GM10847 (cell line): ENCODE results near the gene PACRG.

Experiments
- POLR2A ChIP-seq: IDR thresholded peaks from 2 replicates; pipeline ENCODE4 v1.6.1; 2011; ENCODE audit not compliant: insufficient read length; ENCODE audit errors: extremely low read depth

PACRG gene

DNA sequence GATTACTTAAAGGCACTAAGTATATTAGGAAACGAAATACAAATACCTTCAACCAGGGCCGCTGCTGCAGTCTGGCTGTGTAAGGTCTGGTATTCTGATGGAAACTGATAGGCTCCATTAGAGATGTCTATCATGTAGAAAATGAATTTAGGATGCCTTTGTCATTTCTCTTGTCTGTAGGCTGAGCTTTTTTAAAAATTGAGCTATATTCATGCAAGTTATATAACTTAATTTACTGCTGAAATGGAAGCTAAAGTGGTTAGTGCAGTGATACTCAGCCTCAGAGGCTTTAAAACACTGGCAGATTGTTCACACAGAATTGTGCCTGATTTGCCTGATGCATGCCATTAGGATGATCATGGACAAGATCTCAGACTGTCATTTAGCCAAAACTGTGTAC is 400.6 kb downstream of the PACRG start:
- no peak for TF ChIP-seq POLR2A

DNA sequence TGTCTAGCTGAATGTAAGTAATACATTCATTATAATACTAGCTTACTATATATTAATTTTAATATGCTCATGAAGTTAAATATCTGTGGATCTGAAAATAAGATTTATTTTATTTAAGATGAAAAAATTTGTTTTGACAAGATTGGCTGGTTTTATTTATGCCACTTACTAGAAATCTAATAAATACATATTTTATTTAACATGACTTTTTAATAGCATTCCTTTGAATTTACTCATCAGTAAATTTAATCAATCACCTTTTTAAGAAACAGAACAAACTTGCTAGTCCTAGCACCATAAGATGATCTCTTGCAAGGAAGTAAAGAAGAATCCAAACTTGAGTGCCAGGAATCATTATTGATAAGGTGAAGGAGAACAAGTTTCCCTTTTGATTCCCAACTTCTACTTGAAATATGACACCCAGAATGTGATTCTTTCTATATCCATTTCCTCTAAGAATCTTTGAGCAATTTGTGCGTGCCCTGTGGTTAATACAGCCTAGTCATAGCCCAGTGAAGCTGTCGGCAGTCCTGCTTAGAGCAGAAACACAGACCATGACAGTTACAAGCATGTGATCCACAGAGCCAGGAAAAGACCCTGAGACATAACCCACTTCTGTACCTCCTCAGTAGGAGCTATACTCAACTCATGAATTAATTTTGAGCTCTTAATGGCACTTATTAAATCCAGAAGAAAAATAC is 404.4 kb downstream of the PACRG start:
- TF ChIP-seq POLR2A: no peak

DNA sequence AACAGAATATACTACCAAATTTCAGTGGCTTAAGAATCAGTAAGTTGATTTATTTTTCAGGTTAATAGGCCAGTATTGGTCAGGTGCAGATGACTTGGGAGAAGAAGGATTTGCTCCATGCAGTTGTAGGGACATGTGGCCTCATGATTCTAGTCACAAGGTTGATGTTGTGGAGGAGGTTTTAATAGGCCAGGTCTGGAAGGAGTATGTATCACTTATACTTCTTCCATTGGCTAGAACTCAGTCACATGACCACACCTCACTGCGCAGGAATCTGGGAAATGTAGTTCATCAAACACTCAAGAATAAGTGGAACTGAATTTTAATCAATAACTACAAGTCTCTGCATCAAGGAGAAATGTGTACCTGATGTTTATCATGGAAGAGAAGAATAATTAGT is 405.2 kb downstream of the PACRG start:
- no peak for TF ChIP-seq POLR2A

DNA sequence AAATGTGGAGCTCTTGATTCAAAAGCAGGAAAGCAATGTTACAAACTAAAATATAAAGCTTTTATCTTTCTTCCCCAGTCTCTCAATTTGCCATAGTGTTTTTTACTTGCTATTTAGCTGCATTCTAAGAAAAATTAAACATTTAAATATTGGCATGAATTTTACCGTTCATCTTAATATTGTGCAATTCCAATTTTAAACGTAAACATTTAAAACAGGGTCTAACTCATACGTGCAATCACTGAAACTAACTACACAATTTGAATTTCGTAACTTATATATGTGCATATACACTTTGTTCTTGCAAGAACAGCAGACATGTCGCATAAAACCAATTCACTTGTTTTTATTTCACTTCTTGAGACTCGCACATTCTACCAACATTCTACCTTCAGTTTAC is 405.9 kb downstream of the PACRG start:
- no peak for TF ChIP-seq POLR2A

DNA sequence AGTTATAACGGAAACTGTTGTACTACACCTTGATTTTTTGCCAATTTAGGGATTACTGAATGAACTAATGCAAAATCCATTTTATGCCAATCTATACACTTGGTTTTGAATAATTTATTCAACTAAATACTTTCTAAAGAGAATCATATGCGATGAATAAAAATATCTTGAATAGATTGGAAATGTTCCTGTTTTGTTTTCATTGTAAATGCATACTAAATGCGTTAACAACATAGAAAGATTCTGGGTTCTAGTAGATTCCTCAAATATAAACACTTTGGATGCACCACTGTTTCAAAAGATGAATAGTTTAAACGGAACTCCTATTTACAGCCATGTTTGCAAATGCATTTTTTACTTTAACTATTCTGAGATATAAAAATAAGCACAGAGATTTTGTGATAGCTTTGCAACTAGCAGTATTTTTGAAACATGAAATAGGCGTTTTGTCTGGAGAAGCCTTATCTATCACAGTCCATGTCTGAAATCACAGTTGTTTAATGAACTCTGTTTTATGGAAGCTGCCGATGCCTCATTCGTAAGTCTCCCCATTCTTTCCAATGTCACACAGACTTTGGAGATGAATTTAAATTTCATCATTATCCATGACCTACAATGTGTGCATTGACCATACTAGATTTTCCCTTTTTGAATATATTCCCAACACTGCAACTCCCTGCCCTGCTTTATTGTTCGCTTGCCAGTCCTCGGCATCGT is 409.1 kb downstream of the PACRG start:
- no peak for TF ChIP-seq POLR2A

DNA sequence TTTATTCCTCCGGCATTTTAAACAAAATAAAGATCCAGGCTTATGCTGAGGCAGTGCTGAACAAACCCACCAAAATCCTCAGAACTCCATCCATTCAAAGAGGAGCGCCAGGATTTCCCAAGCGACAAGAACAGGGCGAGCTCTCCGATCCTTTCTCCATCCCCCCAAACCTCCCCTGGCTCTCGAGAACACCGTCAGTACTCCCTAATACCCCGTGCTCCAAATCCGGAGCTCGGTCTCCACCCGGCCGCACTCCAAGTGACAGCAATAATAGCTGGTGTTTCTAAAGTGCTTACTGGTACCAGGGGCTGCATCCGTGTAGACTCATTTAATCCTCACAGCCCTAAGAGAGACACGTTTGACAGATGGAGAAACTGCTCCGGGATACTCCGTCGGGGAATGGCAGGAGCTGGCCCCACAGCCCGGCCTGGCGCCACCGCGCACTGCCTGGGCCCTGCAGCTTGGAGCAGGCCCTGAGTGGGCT is 409.7 kb downstream of the PACRG start:
- TF ChIP-seq POLR2A: no peak

DNA sequence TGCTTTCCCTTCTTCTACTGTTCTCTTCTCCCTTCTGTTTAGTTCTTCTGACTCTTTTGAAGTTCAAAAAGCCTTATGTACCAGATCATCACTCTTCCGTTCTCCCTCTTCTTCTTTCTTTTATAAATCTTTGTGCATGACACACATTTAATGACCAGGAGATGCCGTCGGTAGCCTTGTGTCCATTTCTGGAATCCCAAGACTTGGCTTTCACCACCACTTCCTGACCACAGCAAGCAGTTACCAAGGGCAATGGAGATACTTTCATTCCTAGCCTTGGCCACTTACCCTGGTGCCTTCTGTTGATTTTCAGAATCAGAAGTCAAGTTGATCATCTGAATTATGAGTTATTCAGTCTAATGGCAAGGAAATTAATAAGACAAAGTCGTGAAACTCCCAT is 418.3 kb downstream of the PACRG start:
- TF ChIP-seq POLR2A: no peak

DNA sequence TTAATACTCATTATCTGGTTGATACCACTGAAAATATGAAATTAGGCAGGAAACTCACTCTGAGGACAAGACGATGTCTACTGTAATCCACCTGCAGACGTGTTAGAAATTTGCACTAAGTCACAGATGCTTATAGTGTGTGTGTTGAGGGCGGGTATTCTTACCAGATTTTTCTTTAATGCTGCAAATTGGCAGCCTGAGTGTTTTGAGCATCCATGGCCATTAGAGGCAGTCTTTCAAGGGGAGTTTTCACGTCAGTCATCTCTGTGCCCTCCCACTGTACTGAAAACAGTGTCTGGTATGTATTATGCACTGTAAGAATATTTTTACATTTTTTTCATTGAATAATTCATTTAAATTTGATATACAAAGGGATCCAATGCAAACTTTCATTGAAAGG is 420.2 kb downstream of the PACRG start:
- no peak for TF ChIP-seq POLR2A

DNA sequence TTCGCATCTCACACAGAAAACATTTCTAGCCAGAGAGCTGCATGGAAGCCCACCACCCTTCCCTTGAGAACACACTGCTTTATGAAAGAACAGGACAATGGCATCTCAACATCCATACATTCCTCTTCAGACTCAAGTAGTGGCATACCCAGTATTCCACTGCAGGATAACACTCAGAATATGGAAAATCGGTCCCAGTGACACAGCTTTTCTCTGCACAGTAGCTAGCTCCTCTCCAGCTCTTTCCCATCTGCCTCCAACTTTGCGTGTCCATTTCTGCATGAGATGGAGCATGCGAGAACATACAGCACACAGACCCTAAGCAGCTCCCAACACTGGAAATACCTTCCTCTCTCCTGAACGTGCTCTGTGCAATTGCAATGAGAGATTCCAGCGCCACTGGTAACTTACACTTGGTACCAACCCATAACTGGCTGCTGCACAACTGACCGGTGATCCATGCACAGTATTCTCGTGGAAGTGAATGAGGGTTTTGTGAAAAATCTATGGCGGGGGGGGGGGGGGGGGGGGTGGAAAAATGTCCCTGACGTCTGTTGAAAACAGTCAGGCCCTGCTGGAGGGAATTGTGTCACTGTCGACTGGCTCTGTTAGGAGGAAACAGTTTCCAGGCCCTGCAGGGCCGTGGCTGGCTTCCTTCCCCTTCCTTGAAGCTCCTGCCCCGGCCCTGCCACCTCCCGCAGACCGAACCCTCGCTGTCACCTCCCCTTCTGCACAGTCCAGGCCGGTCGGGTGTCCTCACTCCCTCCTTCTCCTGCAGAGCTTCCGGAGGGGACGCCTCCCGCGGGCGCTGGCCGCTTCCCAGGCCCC is 420.9 kb downstream of the PACRG start:
- TF ChIP-seq POLR2A: no peak

DNA sequence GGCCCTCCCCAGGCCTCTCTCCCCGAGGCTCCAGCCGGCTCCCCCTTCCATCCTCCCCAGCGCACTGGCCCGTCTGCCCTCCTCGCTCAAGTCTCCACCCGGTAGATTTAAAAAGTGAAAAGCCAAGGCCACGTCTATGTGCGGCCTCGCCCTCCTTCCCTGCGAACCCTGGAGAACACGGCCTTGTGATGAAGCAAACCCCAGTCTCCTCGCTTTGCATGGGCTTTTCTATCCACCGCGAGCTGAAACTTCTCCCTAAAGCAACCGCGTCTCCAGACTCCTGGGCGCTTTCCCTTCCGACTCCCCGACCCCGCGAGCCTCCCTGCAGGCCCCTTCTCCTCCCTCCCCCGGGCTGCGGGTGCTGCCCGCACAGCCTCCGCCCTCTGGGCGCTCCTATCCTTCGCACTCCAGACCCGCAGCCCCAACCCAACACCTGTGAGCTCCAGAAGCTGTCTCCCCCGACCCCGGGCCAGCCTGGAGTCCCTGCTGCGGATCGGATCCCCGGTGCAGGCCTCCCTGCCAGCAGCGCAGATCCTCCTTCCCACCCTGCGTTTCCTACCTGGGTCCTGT is 421.6 kb downstream of the PACRG start:
- no peak for TF ChIP-seq POLR2A

DNA sequence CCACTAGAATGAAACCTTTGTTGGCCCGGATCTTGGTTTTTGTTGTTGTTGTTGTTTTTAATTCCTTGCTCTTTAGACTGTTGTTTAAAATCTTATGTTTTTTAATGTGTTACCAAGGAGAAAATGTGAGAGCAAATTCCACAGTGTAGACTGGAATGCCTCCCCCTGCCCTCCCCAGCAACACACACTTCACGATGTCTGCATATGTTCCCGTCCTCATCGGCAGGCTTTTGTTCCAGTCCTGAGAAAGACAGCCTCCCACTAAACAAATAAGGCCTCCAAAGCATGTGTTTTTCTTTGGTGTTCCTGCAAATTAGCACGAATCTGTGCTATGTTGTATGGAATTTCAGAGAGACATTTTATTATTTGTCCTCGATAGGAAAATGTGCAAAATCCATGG is 423.4 kb downstream of the PACRG start:
- no peak for TF ChIP-seq POLR2A

DNA sequence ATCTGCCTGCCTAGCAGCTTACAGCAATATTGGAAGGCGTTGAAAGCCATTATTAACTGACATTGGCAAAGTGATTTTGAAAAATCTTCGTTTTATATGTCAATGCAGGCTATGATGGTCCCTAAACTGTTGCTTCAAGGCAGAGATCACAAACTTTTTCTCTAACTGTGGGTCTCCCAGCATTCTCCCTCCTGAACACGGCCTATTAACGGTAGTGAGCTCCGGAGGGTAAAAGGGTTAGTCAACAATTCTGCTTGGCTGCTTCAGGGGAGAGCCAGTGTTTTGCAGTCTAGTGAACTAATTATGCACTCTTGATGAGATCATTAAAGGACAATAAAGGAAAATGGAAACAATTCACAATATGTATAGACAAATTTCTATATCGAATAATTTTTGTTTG is 424.9 kb downstream of the PACRG start:
- TF ChIP-seq POLR2A: no peak

DNA sequence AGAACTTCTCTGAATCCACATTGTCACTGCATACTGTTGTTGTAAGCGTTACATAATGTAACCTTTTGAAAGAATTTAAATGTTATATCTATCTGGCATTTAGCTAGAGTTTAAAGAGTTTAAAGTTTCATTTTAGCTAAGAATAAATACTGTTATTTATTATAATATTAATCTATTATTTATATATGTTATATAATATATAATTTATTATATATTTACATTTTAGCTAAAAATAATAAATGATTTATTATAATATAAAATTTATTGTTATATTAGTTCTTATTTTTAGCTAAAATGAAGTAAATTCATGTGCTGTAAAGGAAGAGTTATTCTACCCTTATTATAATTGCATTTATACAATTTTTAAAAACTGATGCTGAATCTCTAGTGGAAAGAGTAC is 431.3 kb downstream of the PACRG start:
- TF ChIP-seq POLR2A: no peak

DNA sequence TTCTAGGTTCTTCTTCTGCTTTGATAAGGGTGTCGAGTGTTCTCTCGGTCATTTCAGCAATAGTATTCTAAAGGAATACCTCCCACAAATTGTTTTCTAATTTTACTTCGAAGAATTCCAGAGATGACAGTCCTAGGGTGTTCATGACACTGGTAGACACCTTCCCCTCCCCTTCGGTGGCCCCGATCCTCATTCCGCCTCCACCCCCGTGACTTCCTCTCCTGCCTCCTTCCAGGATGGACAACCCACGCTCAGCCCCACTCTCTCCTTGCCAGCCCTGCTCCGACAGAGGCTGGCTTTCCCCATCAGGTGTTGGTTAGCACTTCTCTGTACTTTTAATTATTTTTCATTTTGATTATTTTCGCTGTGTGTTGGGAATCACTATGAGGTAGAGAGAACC is 431.9 kb downstream of the PACRG start:
- no peak for TF ChIP-seq POLR2A
